ENCODE data around the gene EPHA6.
"Not testable (repeated sequence)": the region's sequence is repeated elsewhere in the genome, so short reads cannot be mapped to it uniquely, and the experiment has no call there.

EPHA6 gene

GRCh38 chr3:97181704-97182103 lies 367.3 kb downstream of the EPHA6 start:
- no peak for DNase-seq (ENCODE audit: low spot score)

GRCh38 chr3:97187771-97188170 lies 373.4 kb downstream of the EPHA6 start:
- DNase-seq (ENCODE audit: low spot score): no peak

- DNase-seq (ENCODE audit: low spot score): no peak
Observed at GRCh38 chr3:97189835-97190234, 375.4 kb downstream of the EPHA6 start.

GRCh38 chr3:97197083-97197482 lies 382.7 kb downstream of the EPHA6 start:
- no peak for DNase-seq (ENCODE audit: low spot score)

- DNase-seq (ENCODE audit: low spot score): no peak
Observed at GRCh38 chr3:97197830-97198229, 383.4 kb downstream of the EPHA6 start.

- no peak for DNase-seq (ENCODE audit: low spot score)
Observed at GRCh38 chr3:97200387-97200786, 386.0 kb downstream of the EPHA6 start.

GRCh38 chr3:97201814-97202213 lies 387.4 kb downstream of the EPHA6 start:
- DNase-seq (ENCODE audit: low spot score): no peak

GRCh38 chr3:97228966-97229365 lies 414.6 kb downstream of the EPHA6 start:
- no peak for DNase-seq (ENCODE audit: low spot score)

- no peak for DNase-seq (ENCODE audit: low spot score)
Observed at GRCh38 chr3:97230486-97230885, 416.1 kb downstream of the EPHA6 start.

GRCh38 chr3:97232393-97233034 lies 418.1 kb downstream of the EPHA6 start:
- DNase-seq (ENCODE audit: low spot score): no peak

- DNase-seq (ENCODE audit: low spot score): no peak
Observed at GRCh38 chr3:97235179-97235578, 420.8 kb downstream of the EPHA6 start.

GRCh38 chr3:97235611-97236315 lies 421.4 kb downstream of the EPHA6 start:
- no peak for DNase-seq (ENCODE audit: low spot score)

GRCh38 chr3:97241417-97241816 lies 427.0 kb downstream of the EPHA6 start:
- DNase-seq (ENCODE audit: low spot score): no peak

- DNase-seq (ENCODE audit: low spot score): no peak
Observed at GRCh38 chr3:97245201-97245910, 431.0 kb downstream of the EPHA6 start.

- DNase-seq (ENCODE audit: low spot score): no peak
Observed at GRCh38 chr3:97256060-97256459, 441.7 kb downstream of the EPHA6 start.

- no peak for DNase-seq (ENCODE audit: low spot score)
Observed at GRCh38 chr3:97257942-97258697, 443.7 kb downstream of the EPHA6 start.

GRCh38 chr3:97259263-97259662 lies 444.9 kb downstream of the EPHA6 start:
- no peak for DNase-seq (ENCODE audit: low spot score)

- no peak for DNase-seq (ENCODE audit: low spot score)
Observed at GRCh38 chr3:97264180-97264579, 449.8 kb downstream of the EPHA6 start.

- DNase-seq (ENCODE audit: low spot score): no peak
Observed at GRCh38 chr3:97265237-97266005, 451.0 kb downstream of the EPHA6 start.

- no peak for DNase-seq (ENCODE audit: low spot score)
Observed at GRCh38 chr3:97269202-97269601, 454.8 kb downstream of the EPHA6 start.

- DNase-seq (ENCODE audit: low spot score): not testable (repeated sequence)
Observed at GRCh38 chr3:97276879-97277550, 462.6 kb downstream of the EPHA6 start.
